A673 (cell line): ENCODE data around the gene TMEM74B.

Source experiments
- CTCF ChIP-seq: fragments of 300-800, 200-600 bp; sonication (generic); conservative IDR thresholded peaks from 2 replicates; pipeline ENCODE4 v1.5.1; 2017; ENCODE audit warnings: low read depth, mild to moderate bottlenecking, antibody characterized with exemption, low read length, moderate library complexity, mixed read lengths
- EZH2 ChIP-seq: fragments of 200-600 bp; sonication (generic); IDR thresholded peaks from 2 replicates; pipeline ENCODE4 v1.6.1; 2017; ENCODE audit warnings: borderline replicate concordance, low read depth, mild to moderate bottlenecking, mixed read lengths, antibody characterized with exemption, low read length; ENCODE audit not compliant: poor library complexity, severe bottlenecking

DNA sequence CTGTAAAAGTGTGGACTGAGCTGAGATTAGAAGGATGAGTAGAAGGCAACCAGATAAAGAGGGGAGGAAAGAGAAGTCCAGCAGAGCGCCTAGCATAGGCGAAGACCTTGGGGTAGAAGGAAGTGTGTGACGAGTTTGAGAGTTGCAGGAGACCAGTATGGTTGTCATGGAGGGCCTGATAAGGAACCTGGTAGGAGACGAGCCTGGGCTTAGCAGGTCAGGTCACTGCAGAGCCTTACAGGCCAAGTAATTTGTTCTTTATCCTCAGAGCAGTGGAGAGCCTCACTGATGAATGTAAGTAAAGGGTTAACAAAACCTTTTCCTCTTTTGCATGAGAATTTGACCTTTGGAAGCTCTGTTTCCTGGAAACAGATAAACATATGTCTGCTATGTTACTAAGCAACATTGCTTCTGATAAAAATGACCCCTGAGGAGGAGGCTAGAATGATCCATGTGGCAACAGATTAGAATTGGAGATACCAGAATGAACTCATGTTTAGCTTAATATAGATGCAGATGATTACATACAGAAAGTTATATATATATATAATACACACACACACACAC lies 2.9 kb upstream of the TMEM74B start:
- TF ChIP-seq CTCF (no peak), EZH2 (no peak)
